ENCODE data around the gene ADARB1. TPM values are rescaled to one million over a fixed set of nuclear protein-coding genes. Genes with fewer than 3 reads are reported as not detected.

Gene ADARB1
- polyA plus RNA-seq, 3 donors = 0.40 to 2.6 (median 1.0) TPM

GRCh38 chr21:45246386-45247320 lies 172.3 kb downstream of the ADARB1 start:
- Mint-ChIP-seq H3K27me3 (ENCODE audit: low read depth in 3 of 3) (peaks cover 7 to 33% (median 11%) of the 10 kb centered on the region in 3 donors), H3K4me3 (no peak overlapping the region), H3K36me3 (no peaks in the 10 kb centered on the region), H3K9me3 (peaks cover 14 to 46% (median 38%) of the 10 kb centered on the region in 7 donors), H3K4me1 (no peaks in the 10 kb centered on the region), H3K27ac (no peak overlapping the region)
- H3K4me1 ChIP-seq (ENCODE audit: control insufficient read depth in 1 of 2, insufficient read depth in 2 of 2, low read length in 2 of 2) = no peaks in the 10 kb centered on the region
- H3K9me3 ChIP-seq (replicated peaks in 1 of 2; ENCODE audit: control insufficient read depth in 1 of 2, insufficient read depth in 1 of 2, low read length in 2 of 2) = peaks cover 6 to 10% of the 10 kb centered on the region in 2 donors
- no peak overlapping the region for H3K9ac ChIP-seq (ENCODE audit: insufficient read depth, low read length, poor library complexity, severe bottlenecking)
- DNase-seq = no peak
- no peak overlapping the region for H3K4me3 ChIP-seq (replicated peaks in 1 of 3; ENCODE audit: low read depth in 2 of 3, low read length in 3 of 3)
- intact Hi-C loops (cut with micrococcal nuclease) = no loop called here
- 81% methylated on average over 13 of the region's 20 CpGs for WGBS (ENCODE audit: insufficient coverage)
- H3K79me2 ChIP-seq (ENCODE audit: insufficient read depth, low read length) = no peaks in the 10 kb centered on the region
- H4K20me1 ChIP-seq (ENCODE audit: insufficient read depth, low read length) = no peaks in the 10 kb centered on the region
- H3K27ac ChIP-seq (ENCODE audit: low read depth in 1 of 2, low read length in 2 of 2) = no peak overlapping the region
- H3K27me3 ChIP-seq (ENCODE audit: control insufficient read depth in 2 of 2, insufficient read depth in 2 of 2, low read length in 2 of 2) = no peaks in the 10 kb centered on the region
- no peak overlapping the region for H2AFZ ChIP-seq (ENCODE audit: insufficient read depth, low read depth, low read length, poor library complexity, severe bottlenecking)
- TF ChIP-seq CTCF (IDR thresholded peaks at IDR 0.05) = no peak
- H3K4me2 ChIP-seq (replicated peaks; ENCODE audit: extremely low read depth, low read length, poor library complexity, severe bottlenecking) = no peak overlapping the region
- H3K36me3 ChIP-seq (replicated peaks in 1 of 2; ENCODE audit: control insufficient read depth in 1 of 2, insufficient read depth in 2 of 2, low read length in 2 of 2) = no peaks in the 10 kb centered on the region

GRCh38 chr21:45248301-45248892 lies 174.0 kb downstream of the ADARB1 start:
- H3K27me3 ChIP-seq (ENCODE audit: control insufficient read depth in 2 of 2, insufficient read depth in 2 of 2, low read length in 2 of 2) = no peaks in the 10 kb centered on the region
- 67% methylated on average over 10 of the region's 13 CpGs for WGBS (ENCODE audit: insufficient coverage)
- H3K36me3 ChIP-seq (replicated peaks in 1 of 2; ENCODE audit: control insufficient read depth in 1 of 2, insufficient read depth in 2 of 2, low read length in 2 of 2) = no peaks in the 10 kb centered on the region
- H3K4me2 ChIP-seq (replicated peaks; ENCODE audit: extremely low read depth, low read length, poor library complexity, severe bottlenecking) = no peak overlapping the region
- intact Hi-C loops (cut with micrococcal nuclease) = no loop called here
- no peaks in the 10 kb centered on the region for H3K4me1 Mint-ChIP-seq
- no peak overlapping the region for H3K27ac ChIP-seq (ENCODE audit: low read depth in 1 of 2, low read length in 2 of 2)
- no peak overlapping the region for H3K27ac Mint-ChIP-seq
- H3K4me3 Mint-ChIP-seq = no peak overlapping the region
- no peaks in the 10 kb centered on the region for H3K36me3 Mint-ChIP-seq
- no peak overlapping the region for H3K4me3 ChIP-seq (replicated peaks in 1 of 3; ENCODE audit: low read depth in 2 of 3, low read length in 3 of 3)
- H3K79me2 ChIP-seq (ENCODE audit: insufficient read depth, low read length) = no peaks in the 10 kb centered on the region
- peaks cover 10 to 33% (median 11%) of the 10 kb centered on the region in 3 donors for H3K27me3 Mint-ChIP-seq (ENCODE audit: low read depth in 3 of 3)
- H3K9me3 Mint-ChIP-seq = peaks cover 14 to 31% (median 24%) of the 10 kb centered on the region in 7 donors
- H4K20me1 ChIP-seq (ENCODE audit: insufficient read depth, low read length) = no peaks in the 10 kb centered on the region
- no peak for DNase-seq
- H3K4me1 ChIP-seq (ENCODE audit: control insufficient read depth in 1 of 2, insufficient read depth in 2 of 2, low read length in 2 of 2) = no peaks in the 10 kb centered on the region
- no peak overlapping the region for H3K9ac ChIP-seq (ENCODE audit: insufficient read depth, low read length, poor library complexity, severe bottlenecking)
- H2AFZ ChIP-seq (ENCODE audit: insufficient read depth, low read depth, low read length, poor library complexity, severe bottlenecking) = no peak overlapping the region
- TF ChIP-seq CTCF (IDR thresholded peaks at IDR 0.05) = no peak
- peaks cover 0 to 7% of the 10 kb centered on the region in 2 donors for H3K9me3 ChIP-seq (replicated peaks in 1 of 2; ENCODE audit: control insufficient read depth in 1 of 2, insufficient read depth in 1 of 2, low read length in 2 of 2)

Data from CD14-positive monocyte (primary cell).